PC-3 (cell line): Measurements from ENCODE around the gene SSH3. TPM values are rescaled to one million over a fixed set of nuclear protein-coding genes. Genes with fewer than 3 reads are reported as not detected.

ENCODE experiments used
- ATAC-seq: fragments of 200-7000 bp; cut with Tn5 transposase; 2 replicates; pipeline ENCODE4 v1.9.1; 2020; ENCODE audit warnings: mild to moderate bottlenecking, moderate library complexity
- BruUV-seq: library from RNA; stranded (reverse); fragments of 400-500 nt; replicated peaks from 2 replicates; lab custom pipeline; 2021; lab: Mats Ljungman, UMichigan
- CTCF ChIA-PET: fragments of 300-600 bp; sonication (Branson Sonifier 250); formaldehyde crosslinking; loops from one replicate; lab custom pipeline; 2022; ENCODE audit warnings: antibody characterized with exemption; lab: Charles Lee
- POLR2A ChIA-PET: fragments of 300-600 bp; sonication (Branson Sonifier 250); formaldehyde crosslinking; loops from one replicate; lab custom pipeline; 2022; ENCODE audit warnings: antibody characterized with exemption; ENCODE audit not compliant: unreplicated experiment; lab: Charles Lee
- DNase-seq: peaks from one replicate; pipeline ENCODE4 v3.0.0-alpha.2; 2015
- H2AFZ ChIP-seq: fragments of 300-600 bp; sonication (generic); 2 replicates; pipeline ENCODE4 v1.6.0; 2016; ENCODE audit warnings: antibody characterized with exemption, low read length
- H3F3A ChIP-seq: fragments of 300-600 bp; sonication (generic); one replicate; pipeline ENCODE4 v1.6.0; 2017; ENCODE audit warnings: antibody characterized with exemption, low read length, control low read depth, mild to moderate bottlenecking; ENCODE audit not compliant: unreplicated experiment
- H3K27ac ChIP-seq: fragments of 300-600 bp; sonication (generic); 2 replicates; pipeline ENCODE4 v1.5.1; 2016; ENCODE audit warnings: mild to moderate bottlenecking, low read length
- H3K27me3 ChIP-seq: fragments of 300-600 bp; sonication (generic); 2 replicates; pipeline ENCODE4 v1.6.1; 2016; ENCODE audit warnings: low read length, mixed read lengths
- H3K36me3 ChIP-seq: fragments of 300-600 bp; sonication (generic); 2 replicates; pipeline ENCODE4 v1.6.1; 2016; ENCODE audit warnings: low read depth, mixed run types, low read length, mixed read lengths
- H3K4me1 ChIP-seq: fragments of 300-600 bp; sonication (generic); 2 replicates; pipeline ENCODE4 v1.5.1; 2016; ENCODE audit warnings: low read length; ENCODE audit not compliant: insufficient read depth
- H3K4me2 ChIP-seq: fragments of 300-600 bp; sonication (generic); 2 replicates; pipeline ENCODE4 v1.6.0; 2016; ENCODE audit warnings: low read length
- H3K4me3 ChIP-seq: fragments of 300-600 bp; sonication (generic); 2 replicates; pipeline ENCODE4 v1.5.1; 2016; ENCODE audit warnings: mild to moderate bottlenecking, low read length, mixed read lengths
- H3K79me2 ChIP-seq: fragments of 300-600 bp; sonication (generic); 2 replicates; pipeline ENCODE4 v1.6.1; 2017; ENCODE audit warnings: low read length, mixed read lengths
- H3K9ac ChIP-seq: fragments of 300-600 bp; sonication (generic); 2 replicates; pipeline ENCODE4 v1.6.0; 2016; ENCODE audit warnings: mild to moderate bottlenecking, low read length
- H3K9me2 ChIP-seq: fragments of 300-600 bp; sonication (generic); replicated peaks from 2 replicates; pipeline ENCODE4 v1.6.1; 2016; ENCODE audit warnings: mixed run types, low read length, mixed read lengths
- H3K9me3 ChIP-seq: fragments of 300-600 bp; sonication (generic); 2 replicates; pipeline ENCODE4 v1.6.1; 2016; ENCODE audit warnings: low read length, mixed read lengths
- H4K20me1 ChIP-seq: fragments of 300-600 bp; sonication (generic); 2 replicates; pipeline ENCODE4 v1.6.1; 2016; ENCODE audit warnings: low read length, mixed read lengths
- CTCF ChIP-seq: fragments of 300-600 bp; sonication (generic); conservative IDR thresholded peaks from 2 replicates; pipeline ENCODE4 v1.5.1; 2017; ENCODE audit warnings: antibody characterized with exemption, low read depth, mild to moderate bottlenecking, low read length
- EZH2 ChIP-seq: fragments of 300-600 bp; sonication (generic); IDR thresholded peaks from one replicate; pipeline ENCODE4 v1.6.1; 2017; ENCODE audit warnings: antibody characterized with exemption, mild to moderate bottlenecking, low read length; ENCODE audit not compliant: unreplicated experiment
- EZH2phosphoT487 ChIP-seq: fragments of 300-600 bp; sonication (generic); IDR thresholded peaks from 2 replicates; pipeline ENCODE4 v1.6.1; 2018; ENCODE audit warnings: mild to moderate bottlenecking, antibody characterized with exemption, low read length, borderline replicate concordance
- intact Hi-C: fragments of 100-400 bp; cut with micrococcal nuclease; formaldehyde crosslinking; loops from 2 replicates; pipeline ENCODE4 v1.9.0; 2023
- total RNA-seq: library from RNA; depleted of rRNA; stranded (reverse); fragments of >200 nt; gene quantifications from 2 replicates; pipeline ENCODE4 v1.2.3, GENCODE V29; 2014

Gene SSH3
- total RNA-seq, 1 experiment from 2014 or later = 35.1 TPM

DNA sequence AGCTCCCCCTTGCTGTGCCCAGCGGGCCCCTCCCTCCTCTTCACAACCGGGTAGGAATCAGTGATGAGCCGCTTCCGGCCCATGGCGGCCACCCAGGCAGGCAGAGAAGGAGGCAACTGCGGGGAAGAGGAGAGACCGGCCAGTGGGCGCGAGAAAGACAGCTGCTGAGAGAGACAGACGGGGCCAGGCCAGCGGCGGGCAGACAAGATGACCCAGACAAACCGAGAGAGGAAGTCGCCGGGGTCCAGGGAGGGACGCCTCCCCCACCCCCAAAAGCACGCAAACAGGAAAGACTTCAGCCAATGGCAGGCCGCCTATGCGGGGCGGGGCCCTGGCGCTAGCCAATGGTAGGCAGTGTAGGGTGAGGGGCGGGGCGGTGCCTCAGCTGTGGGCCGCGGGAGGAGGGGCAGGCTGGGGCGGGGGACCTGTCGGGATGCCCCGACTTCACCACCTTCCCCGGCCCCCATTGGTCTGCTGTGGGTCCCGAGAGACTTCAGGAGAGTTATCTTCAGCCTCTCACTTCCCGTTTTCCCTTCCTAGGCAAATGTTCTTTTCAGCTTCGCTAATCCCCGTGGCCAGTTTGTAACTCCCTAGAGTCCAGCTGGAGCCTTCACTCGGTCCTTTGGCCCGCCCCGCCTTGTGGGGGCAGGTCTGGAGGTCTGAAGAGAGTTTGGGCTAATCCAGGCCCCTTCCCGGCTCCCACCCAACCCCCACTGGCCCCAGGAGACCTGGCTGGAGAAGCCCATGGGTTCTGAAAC lies 50.2 kb downstream of the SSH3 start, which contains the start of gene POLD4:
TSS of gene POLD4 (minus strand) at position 230 of the 758 bp plus-strand sequence. CDS start at position 83, 147 bp downstream.
- peaks cover 17% of the 10 kb centered on the region for H3F3A ChIP-seq
- ATAC-seq (peak; percentile 54), DNase-seq (peak; percentile 98)
- no peaks in the 10 kb centered on the region for H3K36me3 ChIP-seq
- H3K79me2 ChIP-seq = peaks cover 14% of the 10 kb centered on the region
- H3K4me2 ChIP-seq = peak within 1 kb of the TSS; percentile 92
- ChIA-PET CTCF (interaction anchor here (0.5 to 4.1 kb wide), 8 partner anchors 8 to 48 kb away, joined by 3 to 46 read pairs (median 6); partner anchors contain the start of genes CLCF1 and PPP1CA), POLR2A (interaction anchor here (0.5 to 2.3 kb wide), 9 partner anchors 20 to 234 kb away, joined by 3 to 32 read pairs (median 4); partner anchors contain the start of genes CLCF1 and KDM2A)
- peak within 1 kb of the TSS; percentile 87 for H3K9ac ChIP-seq
- H3K9me2 ChIP-seq = no peaks in the 10 kb centered on the region
- TF ChIP-seq EZH2phosphoT487 (no peak), EZH2 (no peak), CTCF (no peak)
- H4K20me1 ChIP-seq = no peaks in the 10 kb centered on the region
- peak within 1 kb of the TSS; percentile 93 for H3K27ac ChIP-seq
- intact Hi-C loops = loop anchor here (1.0 kb wide), 2 partner anchors 7 to 21 kb away; no protein-coding TSS in a partner anchor
- BruUV-seq = no TSS peak
- peaks cover 63% of the 10 kb centered on the region for H3K4me1 ChIP-seq
- no peaks in the 10 kb centered on the region for H3K9me3 ChIP-seq
- H2AFZ ChIP-seq = peak within 1 kb of the TSS; percentile 69
- no peaks in the 10 kb centered on the region for H3K27me3 ChIP-seq
- peak within 1 kb of the TSS; percentile 77 for H3K4me3 ChIP-seq

- intact Hi-C loops = loop anchor here (1.0 kb wide), 1 partner anchor 8 kb away; no protein-coding TSS in a partner anchor
- Histone ChIP-seq H3K79me2 (peaks cover 14% of the 10 kb centered on the region), H3K4me3 (peak overlapping the region; percentile 77), H3K4me1 (peaks cover 64% of the 10 kb centered on the region), H4K20me1 (no peaks in the 10 kb centered on the region), H3K36me3 (no peaks in the 10 kb centered on the region), H3K27ac (peak overlapping the region; percentile 93), H3K9me3 (no peaks in the 10 kb centered on the region), H3K4me2 (peak overlapping the region; percentile 92), H3K27me3 (no peaks in the 10 kb centered on the region), H3F3A (peaks cover 17% of the 10 kb centered on the region), H2AFZ (peak overlapping the region; percentile 69; the same call in 1 of the 2 replicates), H3K9ac (peak overlapping the region; percentile 87), H3K9me2 (no peaks in the 10 kb centered on the region)
- ChIA-PET CTCF (interaction anchor here (0.6 to 4.1 kb wide), 6 partner anchors 9 to 31 kb away, joined by 3 to 46 read pairs (median 8); partner anchors contain the start of gene CLCF1), POLR2A (interaction anchor here (0.6 to 2.3 kb wide), 5 partner anchors 8 to 1663 kb away, joined by 3 to 32 read pairs (median 5); partner anchors contain the start of gene CLCF1)
- ATAC-seq (peak; percentile 64), DNase-seq (peak; percentile 99)
- TSS peak; percentile 95 for BruUV-seq
- no peak for TF ChIP-seq EZH2phosphoT487
- TF ChIP-seq CTCF = peak; percentile 16; the same call in 1 of the 2 replicates
Measured at GRCh38 chr11:67354075-67355022, 51.0 kb downstream of the SSH3 start.
